Memory B cell (primary cell): ENCODE results near the gene HSPB8.
"Not testable (repeated sequence)": the region's sequence is repeated elsewhere in the genome, so short reads cannot be mapped to it uniquely, and the experiment has no call there.

Experiments used
- ATAC-seq: fragments of 150-1000 bp; cut with Tn5 transposase; 2 replicates; pipeline ENCODE4 v1.10.0; 2021; ENCODE audit warnings: low read depth, mild to moderate bottlenecking, moderate library complexity
- DNase-seq, 2 donors: peaks; one replicate each; pipeline ENCODE4 v3.0.0; 2022; ENCODE audit warnings: low spot score in 2 of 2
- H3K27ac Mint-ChIP-seq: one replicate; pipeline ENCODE4 v1.8.0; 2022; ENCODE audit warnings: mild to moderate bottlenecking, moderate library complexity, mixed read lengths
- H3K27me3 Mint-ChIP-seq: one replicate; pipeline ENCODE4 v1.8.0; 2022; ENCODE audit warnings: mixed read lengths
- H3K36me3 Mint-ChIP-seq: one replicate; pipeline ENCODE4 v1.8.0; 2022; ENCODE audit warnings: mild to moderate bottlenecking, mixed read lengths
- H3K4me1 Mint-ChIP-seq: one replicate; pipeline ENCODE4 v1.8.0; 2022; ENCODE audit warnings: mixed read lengths
- H3K4me3 Mint-ChIP-seq: one replicate; pipeline ENCODE4 v1.8.0; 2022; ENCODE audit warnings: mild to moderate bottlenecking, moderate library complexity, mixed read lengths
- H3K9me3 Mint-ChIP-seq: one replicate; pipeline ENCODE4 v1.8.0; 2022; ENCODE audit warnings: mixed read lengths

Gene HSPB8

DNA sequence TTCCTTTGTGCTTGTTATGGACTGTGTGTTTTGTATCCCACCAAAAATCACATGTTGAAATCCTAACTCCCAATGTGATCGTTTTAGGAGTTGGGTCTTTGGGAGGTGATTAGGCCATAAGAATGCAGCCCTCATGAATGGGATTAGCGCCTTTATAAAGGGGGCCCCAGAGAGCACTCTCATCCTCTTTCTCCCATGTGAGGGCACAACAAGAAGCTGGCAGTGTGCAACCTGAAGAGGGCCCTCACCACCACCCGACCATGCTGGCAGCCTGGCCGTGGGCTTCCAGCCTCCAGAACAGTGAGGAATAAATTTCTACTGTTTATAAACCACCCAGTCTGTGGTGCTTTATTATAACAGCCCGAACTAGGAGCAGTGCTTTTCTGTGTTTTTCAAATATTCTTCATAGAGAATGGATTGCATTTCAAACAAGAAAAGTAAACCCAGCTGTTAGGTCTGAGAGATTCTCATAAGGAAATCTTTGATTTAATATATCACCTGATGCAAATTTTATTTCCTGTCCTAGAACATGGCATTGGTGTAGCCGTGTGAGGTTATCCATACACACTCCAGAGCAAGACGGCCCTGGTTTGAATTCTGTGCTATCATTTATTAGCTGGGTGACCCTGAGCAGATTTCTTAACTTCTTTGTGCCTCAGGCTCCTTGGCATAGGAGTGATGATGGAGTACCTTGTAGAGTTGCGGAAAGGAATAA lies 27.8 kb downstream of the HSPB8 start:
- DNase-seq (no peak), ATAC-seq (no peak)
- H3K27ac Mint-ChIP-seq = no peak overlapping the region
- H3K36me3 Mint-ChIP-seq = no peaks in the 10 kb centered on the region
- H3K9me3 Mint-ChIP-seq = peaks cover 1% of the 10 kb centered on the region
- H3K4me3 Mint-ChIP-seq = no peak overlapping the region
- H3K27me3 Mint-ChIP-seq = no peaks in the 10 kb centered on the region
- H3K4me1 Mint-ChIP-seq = no peaks in the 10 kb centered on the region

DNA sequence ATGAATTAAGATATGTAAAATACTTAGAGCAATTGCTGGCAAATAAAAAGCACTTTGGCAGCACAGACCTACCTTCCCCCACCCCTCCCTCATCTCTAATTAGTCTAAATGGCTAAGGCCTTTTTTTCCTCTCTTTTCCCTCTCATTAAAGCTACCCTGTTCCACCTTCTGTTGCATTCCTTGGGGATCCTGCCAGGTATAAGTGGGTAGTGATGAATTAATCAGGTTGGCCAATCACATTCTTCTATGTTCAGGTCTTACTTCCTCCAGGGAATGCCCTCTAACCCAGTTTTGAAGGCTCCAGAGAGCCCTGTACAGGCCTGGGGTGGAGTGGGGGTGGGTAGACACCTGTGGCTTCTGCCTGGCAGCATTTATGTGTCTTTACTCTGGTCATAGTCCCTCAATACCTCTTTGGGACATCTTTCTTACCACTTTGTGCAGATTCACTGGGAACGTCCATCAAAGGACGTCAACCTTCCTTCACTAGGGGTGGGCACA lies 28.4 kb downstream of the HSPB8 start:
- ATAC-seq = no peak
- Mint-ChIP-seq H3K9me3 (peaks cover 1% of the 10 kb centered on the region), H3K27ac (no peak overlapping the region), H3K36me3 (no peaks in the 10 kb centered on the region), H3K4me1 (no peaks in the 10 kb centered on the region), H3K27me3 (no peaks in the 10 kb centered on the region), H3K4me3 (no peak overlapping the region)
- DNase-seq = no peak

DNA sequence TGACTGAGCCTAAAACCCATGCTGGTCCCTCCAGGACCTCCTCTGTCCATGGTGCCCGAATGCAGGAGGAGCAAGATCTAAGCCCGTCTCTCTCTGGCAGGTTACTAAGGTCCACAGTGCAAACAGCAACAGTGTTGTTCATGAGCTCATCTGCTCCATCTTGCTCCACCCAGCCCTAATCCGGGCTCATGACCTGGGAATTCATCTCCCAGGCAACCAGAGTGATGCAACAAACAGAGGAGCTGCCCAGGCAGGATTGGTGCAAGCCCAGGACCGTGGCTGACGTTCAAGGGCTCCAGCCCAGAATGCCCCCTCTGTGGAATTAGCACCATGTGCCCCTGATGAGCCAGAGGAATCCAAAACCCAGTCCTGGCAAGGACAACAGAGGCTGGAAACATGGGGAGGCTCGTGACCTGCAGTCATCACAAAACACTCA lies 29.9 kb downstream of the HSPB8 start:
- H3K36me3 Mint-ChIP-seq = no peaks in the 10 kb centered on the region
- DNase-seq (no peak), ATAC-seq (no peak)
- H3K4me1 Mint-ChIP-seq = no peaks in the 10 kb centered on the region
- H3K27me3 Mint-ChIP-seq = no peaks in the 10 kb centered on the region
- H3K4me3 Mint-ChIP-seq = no peak overlapping the region
- no peak overlapping the region for H3K27ac Mint-ChIP-seq
- H3K9me3 Mint-ChIP-seq = peaks cover 1% of the 10 kb centered on the region

GRCh38 chr12:119211884-119212283 lies 33.2 kb downstream of the HSPB8 start:
- peaks cover 1% of the 10 kb centered on the region for H3K9me3 Mint-ChIP-seq
- H3K4me1 Mint-ChIP-seq = no peaks in the 10 kb centered on the region
- no peak overlapping the region for H3K27ac Mint-ChIP-seq
- ATAC-seq (no peak), DNase-seq (no peak)
- H3K36me3 Mint-ChIP-seq = no peaks in the 10 kb centered on the region
- H3K4me3 Mint-ChIP-seq = no peak overlapping the region
- H3K27me3 Mint-ChIP-seq = no peaks in the 10 kb centered on the region

GRCh38 chr12:119216084-119216483 lies 37.4 kb downstream of the HSPB8 start:
- peaks cover 3% of the 10 kb centered on the region for H3K9me3 Mint-ChIP-seq
- H3K4me3 Mint-ChIP-seq = no peak overlapping the region
- peaks cover 3% of the 10 kb centered on the region for H3K27me3 Mint-ChIP-seq
- ATAC-seq (no peak), DNase-seq (no peak)
- no peaks in the 10 kb centered on the region for H3K4me1 Mint-ChIP-seq
- H3K27ac Mint-ChIP-seq = no peak overlapping the region
- H3K36me3 Mint-ChIP-seq = no peaks in the 10 kb centered on the region

GRCh38 chr12:119218875-119219274 lies 40.1 kb downstream of the HSPB8 start:
- not testable (repeated sequence) for ATAC-seq, H3K4me1 Mint-ChIP-seq, H3K36me3 Mint-ChIP-seq, H3K4me3 Mint-ChIP-seq, H3K9me3 Mint-ChIP-seq, H3K27me3 Mint-ChIP-seq, DNase-seq, H3K27ac Mint-ChIP-seq

DNA sequence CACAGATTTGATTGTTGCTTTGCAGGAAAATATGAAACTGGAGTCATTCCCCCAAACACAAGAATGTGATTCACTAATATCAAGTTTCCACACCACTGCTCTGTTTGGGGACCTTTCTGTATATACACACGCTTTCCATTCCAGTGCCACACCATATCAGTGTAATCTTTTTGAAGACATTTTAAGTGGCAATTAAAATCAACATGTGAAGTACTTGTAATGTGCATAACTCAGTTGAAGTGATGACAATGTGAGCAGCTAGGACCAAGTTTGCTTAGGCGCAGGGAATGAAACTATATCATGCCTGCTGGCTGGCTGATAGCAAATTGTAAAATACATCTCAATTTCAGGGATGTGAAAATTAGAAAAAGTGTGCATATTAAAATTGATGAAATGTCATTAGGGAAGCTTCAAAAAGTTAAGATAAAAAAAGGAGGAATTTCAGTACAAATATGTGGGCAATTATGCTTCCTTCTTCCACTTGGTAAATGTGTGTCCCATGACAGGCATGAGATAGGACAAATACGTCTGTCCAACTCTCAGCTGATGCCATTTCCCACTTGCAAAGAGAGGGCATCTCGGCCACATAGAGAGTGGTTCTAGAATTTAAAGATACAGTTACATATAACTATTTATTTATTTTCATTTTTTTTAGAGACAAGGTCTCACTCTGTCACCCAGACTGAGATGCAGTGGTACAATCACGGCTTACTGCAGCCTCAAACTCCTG lies 43.7 kb downstream of the HSPB8 start:
- no peak overlapping the region for H3K27ac Mint-ChIP-seq
- peaks cover 3% of the 10 kb centered on the region for H3K9me3 Mint-ChIP-seq
- H3K4me3 Mint-ChIP-seq = no peak overlapping the region

DNA sequence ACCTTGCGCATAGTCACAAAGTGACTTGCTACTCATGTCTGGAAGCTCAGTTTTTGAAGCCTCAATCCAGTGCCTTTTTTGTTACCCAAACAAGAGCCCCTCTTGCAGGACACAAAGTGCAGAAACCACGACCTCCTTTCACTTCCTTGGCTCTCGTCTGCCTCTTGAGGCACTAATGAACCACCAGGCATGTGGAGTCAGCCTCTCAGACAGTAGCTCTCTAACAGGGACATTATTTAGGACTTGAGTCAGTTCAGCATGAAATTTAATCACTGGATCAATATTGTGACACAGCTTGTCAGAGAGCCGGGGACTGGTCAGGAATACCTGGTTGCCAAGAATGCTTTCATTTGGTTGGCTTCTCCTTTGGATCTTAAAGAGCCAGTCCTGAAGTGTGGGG lies 46.7 kb downstream of the HSPB8 start:
- Mint-ChIP-seq H3K27me3 (peaks cover 5% of the 10 kb centered on the region), H3K9me3 (peaks cover 1% of the 10 kb centered on the region), H3K27ac (no peak overlapping the region), H3K4me3 (no peak overlapping the region), H3K4me1 (no peaks in the 10 kb centered on the region), H3K36me3 (no peaks in the 10 kb centered on the region)
- ATAC-seq = no peak
- DNase-seq = no peak

More for the DNA sequence above, 43.7 kb downstream of the HSPB8 start:
- ATAC-seq (no peak), DNase-seq (no peak)
- Mint-ChIP-seq H3K36me3 (no peaks in the 10 kb centered on the region), H3K27me3 (peaks cover 3% of the 10 kb centered on the region), H3K4me1 (no peaks in the 10 kb centered on the region)

- Mint-ChIP-seq H3K9me3 (peaks cover 6% of the 10 kb centered on the region), H3K4me3 (no peak overlapping the region), H3K36me3 (no peaks in the 10 kb centered on the region), H3K27me3 (peaks cover 8% of the 10 kb centered on the region), H3K4me1 (no peaks in the 10 kb centered on the region), H3K27ac (no peak overlapping the region)
- DNase-seq = no peak
- no peak for ATAC-seq
Measured at GRCh38 chr12:119227292-119227691, 48.6 kb downstream of the HSPB8 start.

DNA sequence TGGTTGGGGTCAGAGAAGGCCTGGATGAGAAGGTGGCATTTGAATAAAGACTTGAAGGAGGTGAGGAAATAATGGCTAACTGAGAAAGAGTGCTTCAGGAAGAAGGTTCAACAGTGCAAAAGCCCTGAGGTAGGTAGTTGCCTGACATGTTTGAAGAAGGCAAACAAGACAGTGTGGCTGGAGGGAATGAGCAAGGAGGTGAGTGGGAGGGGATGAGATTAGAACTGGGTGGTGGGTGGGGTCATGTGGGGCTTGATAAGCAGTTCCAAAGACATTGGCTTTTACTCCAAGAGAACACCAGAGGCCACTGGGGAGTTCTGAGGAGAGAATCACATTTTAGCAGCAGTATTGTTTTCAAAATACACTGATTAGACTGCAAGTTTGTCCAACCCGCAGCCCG lies 50.5 kb downstream of the HSPB8 start:
- Mint-ChIP-seq H3K27ac (no peak overlapping the region), H3K36me3 (no peaks in the 10 kb centered on the region), H3K4me1 (no peaks in the 10 kb centered on the region), H3K9me3 (peaks cover 9% of the 10 kb centered on the region), H3K4me3 (no peak overlapping the region), H3K27me3 (peaks cover 14% of the 10 kb centered on the region)
- no peak for DNase-seq
- no peak for ATAC-seq

GRCh38 chr12:119229837-119230236 lies 51.1 kb downstream of the HSPB8 start:
- Mint-ChIP-seq H3K4me3 (no peak overlapping the region), H3K9me3 (peaks cover 9% of the 10 kb centered on the region)
- ATAC-seq = no peak

GRCh38 chr12:119230807-119231206 lies 52.1 kb downstream of the HSPB8 start:
- no peaks in the 10 kb centered on the region for H3K36me3 Mint-ChIP-seq
- no peak overlapping the region for H3K4me3 Mint-ChIP-seq
- H3K4me1 Mint-ChIP-seq = no peaks in the 10 kb centered on the region
- ATAC-seq (no peak), DNase-seq (no peak)
- H3K9me3 Mint-ChIP-seq = peaks cover 9% of the 10 kb centered on the region
- H3K27ac Mint-ChIP-seq = no peak overlapping the region
- peaks cover 14% of the 10 kb centered on the region for H3K27me3 Mint-ChIP-seq

More at GRCh38 chr12:119229837-119230236, 51.1 kb downstream of the HSPB8 start:
- no peak overlapping the region for H3K27ac Mint-ChIP-seq
- no peaks in the 10 kb centered on the region for H3K36me3 Mint-ChIP-seq
- no peak for DNase-seq
- H3K4me1 Mint-ChIP-seq = no peaks in the 10 kb centered on the region
- H3K27me3 Mint-ChIP-seq = peaks cover 14% of the 10 kb centered on the region

GRCh38 chr12:119231774-119232173 lies 53.0 kb downstream of the HSPB8 start:
- H3K4me1 Mint-ChIP-seq = no peaks in the 10 kb centered on the region
- H3K36me3 Mint-ChIP-seq = no peaks in the 10 kb centered on the region
- no peak for ATAC-seq
- no peak for DNase-seq
- no peak overlapping the region for H3K4me3 Mint-ChIP-seq
- peaks cover 14% of the 10 kb centered on the region for H3K27me3 Mint-ChIP-seq
- no peak overlapping the region for H3K27ac Mint-ChIP-seq
- H3K9me3 Mint-ChIP-seq = peaks cover 9% of the 10 kb centered on the region

- Mint-ChIP-seq H3K4me1 (no peaks in the 10 kb centered on the region), H3K9me3 (peaks cover 8% of the 10 kb centered on the region), H3K27me3 (peaks cover 10% of the 10 kb centered on the region), H3K4me3 (no peak overlapping the region), H3K36me3 (no peaks in the 10 kb centered on the region), H3K27ac (no peak overlapping the region)
- DNase-seq = no peak
- no peak for ATAC-seq
Measured at GRCh38 chr12:119235197-119235751, 56.5 kb downstream of the HSPB8 start.
